Uterus (tissue), 2 donors: ENCODE data around the gene ADD1.

Source experiments
- POLR2A ChIP-seq, 2 donors: fragments of 450-650 bp; IDR thresholded peaks; one replicate each; pipeline ENCODE4 v1.6.1; 2016; ENCODE audit warnings: antibody characterized with exemption in 2 of 2, mild to moderate bottlenecking in 1 of 2, moderate library complexity in 1 of 2
- TF ChIP-seq, protein P1 (sequence below), 4 experiments: fragments of 200-600 bp in 2 of 4; fragments of 450-650 bp in 2 of 4; sonication (generic) in 2 of 4; IDR thresholded peaks; one replicate each; pipeline ENCODE4 v1.5.1; 2016 to 2019; ENCODE audit warnings: antibody characterized with exemption in 4 of 4, mild to moderate bottlenecking in 2 of 4, moderate library complexity in 1 of 4

GRCh38 chr4:2850966-2851798 lies 7.5 kb downstream of the ADD1 start:
- no peak for TF ChIP-seq POLR2A (IDR thresholded peaks at IDR 0.05)
- TF ChIP-seq, protein P1, sequence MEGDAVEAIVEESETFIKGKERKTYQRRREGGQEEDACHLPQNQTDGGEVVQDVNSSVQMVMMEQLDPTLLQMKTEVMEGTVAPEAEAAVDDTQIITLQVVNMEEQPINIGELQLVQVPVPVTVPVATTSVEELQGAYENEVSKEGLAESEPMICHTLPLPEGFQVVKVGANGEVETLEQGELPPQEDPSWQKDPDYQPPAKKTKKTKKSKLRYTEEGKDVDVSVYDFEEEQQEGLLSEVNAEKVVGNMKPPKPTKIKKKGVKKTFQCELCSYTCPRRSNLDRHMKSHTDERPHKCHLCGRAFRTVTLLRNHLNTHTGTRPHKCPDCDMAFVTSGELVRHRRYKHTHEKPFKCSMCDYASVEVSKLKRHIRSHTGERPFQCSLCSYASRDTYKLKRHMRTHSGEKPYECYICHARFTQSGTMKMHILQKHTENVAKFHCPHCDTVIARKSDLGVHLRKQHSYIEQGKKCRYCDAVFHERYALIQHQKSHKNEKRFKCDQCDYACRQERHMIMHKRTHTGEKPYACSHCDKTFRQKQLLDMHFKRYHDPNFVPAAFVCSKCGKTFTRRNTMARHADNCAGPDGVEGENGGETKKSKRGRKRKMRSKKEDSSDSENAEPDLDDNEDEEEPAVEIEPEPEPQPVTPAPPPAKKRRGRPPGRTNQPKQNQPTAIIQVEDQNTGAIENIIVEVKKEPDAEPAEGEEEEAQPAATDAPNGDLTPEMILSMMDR (IDR thresholded peaks at IDR 0.05) = no peak
